ENCODE data around the gene ING5.

DNA sequence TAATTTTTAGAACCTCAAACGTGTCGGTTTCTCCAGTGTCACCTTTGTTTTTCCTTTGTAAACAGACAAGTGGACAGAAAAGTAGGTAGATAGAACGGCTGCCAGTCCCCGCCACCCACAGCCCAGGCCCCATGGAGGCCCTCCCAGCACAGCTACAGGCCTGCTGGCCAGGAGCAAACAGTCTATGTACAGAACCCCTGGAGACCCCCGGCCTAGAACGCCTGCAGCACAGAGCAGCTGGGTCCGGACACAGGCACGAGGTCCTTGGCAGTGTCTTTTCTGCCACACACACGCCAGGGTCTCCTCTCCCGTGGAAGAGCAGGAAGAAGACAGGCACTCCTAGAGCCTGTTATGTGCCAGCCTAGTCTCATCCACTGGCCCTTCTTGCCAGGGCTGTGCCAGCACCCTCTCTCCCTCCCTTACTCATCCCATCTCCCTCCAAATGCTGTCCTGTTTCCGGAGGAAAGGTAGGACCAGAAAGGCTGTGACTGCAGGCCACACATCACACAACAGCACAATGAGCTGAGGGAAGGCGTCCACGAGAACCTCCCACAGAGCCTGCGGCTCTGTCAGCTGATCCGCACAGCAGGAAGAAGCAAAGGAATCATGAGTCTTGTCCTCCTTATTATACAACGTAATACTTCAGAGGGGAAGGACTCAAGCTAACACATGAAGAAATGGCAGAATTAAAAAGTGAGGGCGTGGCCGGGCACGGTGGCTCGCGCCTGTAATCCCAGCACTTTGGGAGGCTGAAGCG, 22.9 kb upstream of the ING5 start:
- TF ChIP-seq, protein P1, sequence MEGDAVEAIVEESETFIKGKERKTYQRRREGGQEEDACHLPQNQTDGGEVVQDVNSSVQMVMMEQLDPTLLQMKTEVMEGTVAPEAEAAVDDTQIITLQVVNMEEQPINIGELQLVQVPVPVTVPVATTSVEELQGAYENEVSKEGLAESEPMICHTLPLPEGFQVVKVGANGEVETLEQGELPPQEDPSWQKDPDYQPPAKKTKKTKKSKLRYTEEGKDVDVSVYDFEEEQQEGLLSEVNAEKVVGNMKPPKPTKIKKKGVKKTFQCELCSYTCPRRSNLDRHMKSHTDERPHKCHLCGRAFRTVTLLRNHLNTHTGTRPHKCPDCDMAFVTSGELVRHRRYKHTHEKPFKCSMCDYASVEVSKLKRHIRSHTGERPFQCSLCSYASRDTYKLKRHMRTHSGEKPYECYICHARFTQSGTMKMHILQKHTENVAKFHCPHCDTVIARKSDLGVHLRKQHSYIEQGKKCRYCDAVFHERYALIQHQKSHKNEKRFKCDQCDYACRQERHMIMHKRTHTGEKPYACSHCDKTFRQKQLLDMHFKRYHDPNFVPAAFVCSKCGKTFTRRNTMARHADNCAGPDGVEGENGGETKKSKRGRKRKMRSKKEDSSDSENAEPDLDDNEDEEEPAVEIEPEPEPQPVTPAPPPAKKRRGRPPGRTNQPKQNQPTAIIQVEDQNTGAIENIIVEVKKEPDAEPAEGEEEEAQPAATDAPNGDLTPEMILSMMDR (IDR thresholded peaks at IDR 0.05 in 4 of 5, conservative IDR thresholded peaks at IDR 0.05 in 1 of 5): no peak
- no peak for TF ChIP-seq POLR2A (IDR thresholded peaks at IDR 0.05)

All from gastrocnemius medialis (tissue), 4 donors.